Activated naive CD4-positive, alpha-beta T cell (primary cell): ENCODE data around the gene DOCK4.

Source experiments
- DNase-seq, 4 experiments: peaks; one replicate each; lab custom pipeline; 2025; lab: John Stamatoyannopoulos, UW

DOCK4 gene

GRCh38 chr7:112049555-112050249, 156.5 kb downstream of the DOCK4 start:
- DNase-seq = no peak

GRCh38 chr7:112047421-112047820, 158.8 kb downstream of the DOCK4 start:
- DNase-seq = no peak

- DNase-seq = no peak
Measured at GRCh38 chr7:112045222-112045621, 161.0 kb downstream of the DOCK4 start.

- no peak for DNase-seq
Measured at GRCh38 chr7:112042631-112043030, 163.6 kb downstream of the DOCK4 start.

- no peak for DNase-seq
Measured at GRCh38 chr7:112038353-112038752, 167.8 kb downstream of the DOCK4 start.

GRCh38 chr7:112036071-112036470, 170.1 kb downstream of the DOCK4 start:
- no peak for DNase-seq

GRCh38 chr7:112031689-112032088, 174.5 kb downstream of the DOCK4 start:
- no peak for DNase-seq

GRCh38 chr7:112025556-112025955, 180.6 kb downstream of the DOCK4 start:
- no peak for DNase-seq

GRCh38 chr7:112023786-112024185, 182.4 kb downstream of the DOCK4 start:
- no peak for DNase-seq

GRCh38 chr7:112023282-112023681, 182.9 kb downstream of the DOCK4 start:
- DNase-seq = no peak

- no peak for DNase-seq
Measured at GRCh38 chr7:112022128-112022527, 184.1 kb downstream of the DOCK4 start.

- no peak for DNase-seq
Measured at GRCh38 chr7:112021379-112022044, 184.7 kb downstream of the DOCK4 start.

- DNase-seq = no peak
Measured at GRCh38 chr7:112020800-112021199, 185.4 kb downstream of the DOCK4 start.

- DNase-seq = no peak
Measured at GRCh38 chr7:112019932-112020331, 186.3 kb downstream of the DOCK4 start.

- no peak for DNase-seq
Measured at GRCh38 chr7:112018305-112019030, 187.7 kb downstream of the DOCK4 start.

- DNase-seq = no peak
Measured at GRCh38 chr7:112015146-112015545, 191.1 kb downstream of the DOCK4 start.

- DNase-seq = no peak
Measured at GRCh38 chr7:112014347-112014746, 191.9 kb downstream of the DOCK4 start.

- no peak for DNase-seq
Measured at GRCh38 chr7:112013274-112013673, 192.9 kb downstream of the DOCK4 start.

GRCh38 chr7:112012242-112012641, 194.0 kb downstream of the DOCK4 start:
- DNase-seq = no peak

- no peak for DNase-seq
Measured at GRCh38 chr7:112010994-112011393, 195.2 kb downstream of the DOCK4 start.

- DNase-seq = no peak
Measured at GRCh38 chr7:112010109-112010508, 196.1 kb downstream of the DOCK4 start.

- DNase-seq = no peak
Measured at GRCh38 chr7:112009081-112009480, 197.1 kb downstream of the DOCK4 start.

- no peak for DNase-seq
Measured at GRCh38 chr7:112007185-112007584, 199.0 kb downstream of the DOCK4 start.
